H9 (cell line): ENCODE measurements around the gene FOXB2. TPM values are rescaled to one million over a fixed set of nuclear protein-coding genes. Genes with fewer than 3 reads are reported as not detected.

ENCODE experiments used
- DNase-seq: peaks from one replicate; pipeline ENCODE4 v3.0.0-alpha.2; 2017
- H2AFZ ChIP-seq: one replicate; pipeline ENCODE4 v1.6.1; 2013; ENCODE audit warnings: mild to moderate bottlenecking, low read length, control low read depth, moderate library complexity
- H2AK5ac ChIP-seq: 2 replicates; pipeline ENCODE4 v1.6.1; 2013; ENCODE audit warnings: low read length, control low read depth, mixed read lengths; ENCODE audit not compliant: insufficient read length
- H2BK120ac ChIP-seq: one replicate; pipeline ENCODE4 v1.6.1; 2013; ENCODE audit warnings: low read depth, mild to moderate bottlenecking, low read length, control low read depth, inconsistent platforms; ENCODE audit not compliant: poor library complexity, severe bottlenecking
- H2BK12ac ChIP-seq: 2 replicates; pipeline ENCODE4 v1.6.1; 2013; ENCODE audit warnings: low read length, control low read depth, mixed read lengths, low read depth; ENCODE audit not compliant: insufficient read length
- H2BK15ac ChIP-seq: 2 replicates; pipeline ENCODE4 v1.6.1; 2013; ENCODE audit warnings: low read depth, low read length, control low read depth
- H2BK20ac ChIP-seq: one replicate; pipeline ENCODE4 v1.6.1; 2013; ENCODE audit warnings: low read depth, mild to moderate bottlenecking, low read length, control low read depth, inconsistent platforms; ENCODE audit not compliant: poor library complexity, severe bottlenecking
- H2BK5ac ChIP-seq: 2 replicates; pipeline ENCODE4 v1.6.1; 2013; ENCODE audit warnings: low read length, control low read depth, mixed read lengths; ENCODE audit not compliant: insufficient read length
- H3K14ac ChIP-seq: 2 replicates; pipeline ENCODE4 v1.6.1; 2013; ENCODE audit warnings: low read length, control low read depth; ENCODE audit not compliant: insufficient read depth
- H3K18ac ChIP-seq: 2 replicates; pipeline ENCODE4 v1.6.1; 2013; ENCODE audit warnings: low read depth, mild to moderate bottlenecking, mixed read lengths, low read length, control low read depth; ENCODE audit not compliant: insufficient read length
- H3K23ac ChIP-seq: 2 replicates; pipeline ENCODE4 v1.6.1; 2013; ENCODE audit warnings: low read length, control low read depth, mixed read lengths, low read depth; ENCODE audit not compliant: insufficient read length
- H3K23me2 ChIP-seq: 2 replicates; pipeline ENCODE4 v1.6.1; 2013; ENCODE audit warnings: low read depth, mild to moderate bottlenecking, mixed read lengths, low read length, control low read depth; ENCODE audit not compliant: insufficient read length, poor library complexity, severe bottlenecking
- H3K27ac ChIP-seq: 2 replicates; pipeline ENCODE4 v1.5.1; 2013; ENCODE audit warnings: low read length, control low read depth, mixed read lengths, low read depth; ENCODE audit not compliant: insufficient read length
- H3K27me3 ChIP-seq: 2 replicates; pipeline ENCODE4 v1.6.1; 2013; ENCODE audit warnings: low read length, control low read depth, inconsistent platforms; ENCODE audit not compliant: insufficient read depth
- H3K4ac ChIP-seq: 2 replicates; pipeline ENCODE4 v1.6.1; 2013; ENCODE audit warnings: low read depth, mild to moderate bottlenecking, control low read depth, inconsistent platforms, low read length, moderate library complexity
- H3K4me1 ChIP-seq: 2 replicates; pipeline ENCODE4 v1.6.1; 2013; ENCODE audit warnings: low read length, control low read depth, inconsistent platforms; ENCODE audit not compliant: insufficient read depth
- H3K4me2 ChIP-seq: 2 replicates; pipeline ENCODE4 v1.6.1; 2013; ENCODE audit warnings: low read length, control low read depth, mixed read lengths; ENCODE audit not compliant: insufficient read length, insufficient read depth
- H3K56ac ChIP-seq: 2 replicates; pipeline ENCODE4 v1.6.1; 2013; ENCODE audit warnings: low read depth, mild to moderate bottlenecking, mixed read lengths, low read length, control low read depth; ENCODE audit not compliant: insufficient read length
- H3K79me1 ChIP-seq: 2 replicates; pipeline ENCODE4 v1.6.1; 2013; ENCODE audit warnings: low read depth, mild to moderate bottlenecking, moderate library complexity, low read length, control low read depth, inconsistent platforms; ENCODE audit not compliant: insufficient read depth, poor library complexity, severe bottlenecking
- H3K79me2 ChIP-seq: 2 replicates; pipeline ENCODE4 v1.6.1; 2013; ENCODE audit warnings: low read length, control low read depth, inconsistent platforms; ENCODE audit not compliant: insufficient read depth
- H3K9ac ChIP-seq: 2 replicates; pipeline ENCODE4 v1.6.1; 2013; ENCODE audit warnings: low read length, control low read depth, mixed read lengths; ENCODE audit not compliant: insufficient read length; ENCODE audit errors: extremely low read depth
- H3K9me3 ChIP-seq: one replicate; pipeline ENCODE4 v1.6.1; 2013; ENCODE audit warnings: low read depth, low read length, inconsistent platforms; ENCODE audit not compliant: control insufficient read depth
- H3T11ph ChIP-seq: one replicate; pipeline ENCODE4 v1.6.1; 2013; ENCODE audit warnings: mild to moderate bottlenecking, low read length, control low read depth, inconsistent platforms
- H4K20me1 ChIP-seq: one replicate; pipeline ENCODE4 v1.6.1; 2013; ENCODE audit not compliant: control insufficient read depth, insufficient read length, insufficient read depth
- H4K5ac ChIP-seq: 2 replicates; pipeline ENCODE4 v1.6.1; 2013; ENCODE audit warnings: low read depth, mild to moderate bottlenecking, mixed read lengths, low read length, control low read depth; ENCODE audit not compliant: insufficient read length
- H4K8ac ChIP-seq: replicated peaks from 2 replicates; pipeline ENCODE4 v1.6.1; 2013; ENCODE audit warnings: low read length, control low read depth, mixed read lengths, low read depth; ENCODE audit not compliant: insufficient read length
- H4K91ac ChIP-seq: 2 replicates; pipeline ENCODE4 v1.6.1; 2013; ENCODE audit warnings: low read depth, mild to moderate bottlenecking, moderate library complexity, mixed read lengths, low read length, control low read depth; ENCODE audit not compliant: insufficient read length
- H3K27ac Mint-ChIP-seq, 3 experiments: 2 replicates in 2 of 3; 3 replicates in 1 of 3; pipeline ENCODE4 v1.8.0; 2020 to 2021; ENCODE audit warnings: mixed read lengths in 3 of 3, mild to moderate bottlenecking in 1 of 3, moderate library complexity in 1 of 3
- H3K27me3 Mint-ChIP-seq: 2 replicates; pipeline ENCODE4 v1.8.0; 2021; ENCODE audit warnings: low read depth, mild to moderate bottlenecking, moderate library complexity, mixed read lengths
- H3K36me3 Mint-ChIP-seq, 3 experiments: 2 replicates in 2 of 3; 3 replicates in 1 of 3; pipeline ENCODE4 v1.8.0; 2020 to 2021; ENCODE audit warnings: low read depth in 3 of 3, mixed read lengths in 3 of 3; ENCODE audit not compliant: insufficient read depth in 1 of 3
- H3K4me1 Mint-ChIP-seq, 2 experiments: 2 replicates each; pipeline ENCODE4 v1.8.0; 2020; ENCODE audit warnings: mixed read lengths in 2 of 2
- H3K4me3 Mint-ChIP-seq, 2 experiments: 2 replicates in 1 of 2; 3 replicates in 1 of 2; pipeline ENCODE4 v1.8.0; 2020 to 2021; ENCODE audit warnings: mild to moderate bottlenecking in 2 of 2, mixed read lengths in 2 of 2, moderate library complexity in 1 of 2
- H3K9me3 Mint-ChIP-seq, 2 experiments: 2 replicates in 1 of 2; 3 replicates in 1 of 2; pipeline ENCODE4 v1.8.0; 2020; ENCODE audit warnings: mild to moderate bottlenecking in 2 of 2, mixed read lengths in 2 of 2, moderate library complexity in 1 of 2
- CTCF ChIP-seq: fragments of 200-600 bp; sonication (generic); conservative IDR thresholded peaks from 3 replicates; pipeline ENCODE4 v1.8.0; 2021; ENCODE audit warnings: antibody characterized with exemption, mild to moderate bottlenecking
- whole genome bisulfite sequencing: extraction: QIAGEN DNeasy Blood & Tissue Kit; methylation state at CpG from one replicate; pipeline ENCODE4 v1.1.7; 2013; ENCODE audit warnings: missing lambda C conversion rate, low lambda C conversion rate, mixed read lengths; ENCODE audit not compliant: insufficient read length; ENCODE audit errors: extremely low coverage; 5-methylcytosine and 5-hydroxymethylcytosine counted together
- total RNA-seq: library from RNA; stranded (reverse); gene quantifications from 2 replicates; pipeline ENCODE4 v1.2.1, GENCODE V29; 2021

The FOXB2 gene
- total RNA-seq, 1 experiment from 2014 or later: 7.8 TPM

DNA sequence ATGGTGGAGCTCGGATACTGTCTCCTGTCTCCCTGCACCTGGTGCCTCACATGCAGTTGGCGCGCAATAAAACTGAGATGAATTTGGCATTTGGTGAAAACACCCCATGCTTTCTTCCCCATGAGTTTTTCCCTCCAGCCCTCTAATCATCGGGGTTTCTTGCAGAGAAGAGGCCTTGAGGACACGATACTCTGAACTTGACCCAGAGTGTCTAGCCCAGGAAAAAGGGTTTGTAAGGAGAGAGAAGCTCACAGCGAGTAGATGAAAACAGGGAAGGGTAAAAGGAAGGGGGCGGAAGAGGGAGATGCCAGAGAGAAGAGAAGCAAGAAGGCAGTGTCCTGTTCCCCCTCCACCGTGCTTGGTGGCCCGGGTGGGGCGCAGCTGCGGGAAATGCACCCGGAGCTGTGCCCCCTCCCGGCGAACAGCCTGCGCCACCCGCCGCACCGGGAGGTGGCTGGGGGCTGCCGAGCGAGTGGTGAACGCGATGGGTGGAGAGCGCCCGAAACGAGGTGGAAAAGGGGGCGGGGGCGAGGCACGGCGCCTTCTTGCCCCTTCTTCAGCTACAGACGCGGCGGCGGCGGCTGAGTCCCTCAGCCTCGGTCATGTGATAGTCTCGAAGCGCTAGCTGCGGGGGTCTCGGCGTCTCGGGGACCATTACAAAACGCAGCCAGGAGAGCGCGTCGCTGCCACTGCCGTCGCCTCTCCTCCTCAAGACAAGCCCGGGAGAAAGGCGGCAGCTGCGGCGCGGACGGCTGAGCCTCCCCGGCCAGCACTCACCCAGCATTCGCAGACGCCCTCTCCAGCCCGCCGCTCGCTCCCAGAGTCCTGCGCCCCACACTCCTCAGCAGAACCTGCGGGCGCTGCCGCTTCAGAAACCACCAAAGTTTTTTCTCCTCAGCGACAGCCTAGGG is 1.1 kb upstream of the FOXB2 start:
- Histone ChIP-seq H2BK12ac (no peak overlapping the region), H2BK20ac (no peak overlapping the region), H3K23ac (no peak overlapping the region), H3K18ac (no peak overlapping the region), H3K4me1 (peaks cover 9% of the 10 kb centered on the region), H3K23me2 (peaks cover 39% of the 10 kb centered on the region), H3K14ac (no peak overlapping the region), H2AK5ac (no peak overlapping the region), H4K91ac (no peak overlapping the region), H2BK120ac (no peak overlapping the region), H4K20me1 (no peaks in the 10 kb centered on the region), H3K9me3 (no peaks in the 10 kb centered on the region), H4K5ac (no peak overlapping the region), H3T11ph (no peak overlapping the region), H2BK15ac (no peak overlapping the region), H3K27ac (no peak overlapping the region), H3K79me2 (no peaks in the 10 kb centered on the region), H2BK5ac (no peak overlapping the region), H3K4me2 (peak overlapping the region; percentile 75), H3K56ac (no peak overlapping the region), H2AFZ (no peak overlapping the region), H3K79me1 (no peaks in the 10 kb centered on the region), H3K9ac (no peak overlapping the region), H3K4ac (no peak overlapping the region), H3K27me3 (peaks cover 88% of the 10 kb centered on the region), H4K8ac (no peak overlapping the region)
- no CpG with 5 or more reads among the region's 64 CpGs for WGBS
- Mint-ChIP-seq H3K4me1 (peaks cover 70 to 76% of the 10 kb centered on the region in 2 experiments), H3K4me3 (peak overlapping the region; percentile 76 to 85), H3K9me3 (peaks cover 0 to 7% of the 10 kb centered on the region in 2 experiments; a peak in 4 of 5 replicates), H3K27me3 (peaks cover 99% of the 10 kb centered on the region), H3K27ac (no peak overlapping the region), H3K36me3 (no peaks in the 10 kb centered on the region; a peak in 1 of 7 replicates)
- DNase-seq: peak; percentile 79
- TF ChIP-seq CTCF: no peak; the same call in 2 of the 3 replicates
